Muscle of back (tissue), 13 donors: ENCODE data around the gene ADARB1. TPM values are rescaled to one million over a fixed set of nuclear protein-coding genes. Genes with fewer than 3 reads are reported as not detected.
"Not testable (repeated sequence)": the region's sequence is repeated elsewhere in the genome, so short reads cannot be mapped to it uniquely, and the experiment has no call there.

ENCODE experiments used
- DNase-seq, 3 donors: peaks; one replicate each; pipeline versions ENCODE4 v3.0.0 to v3.0.0-alpha.2; 2013
- long read RNA-seq, 9 donors: transcript quantifications; one replicate each; lab custom pipeline, GENCODE V29; 2026
- polyA plus RNA-seq, 10 donors: library from polyadenylated mRNA; unstranded; fragments of 120-200 nt; gene quantifications; one replicate each; pipeline ENCODE4 v1.2.1, GENCODE V29; 2013; ENCODE audit not compliant: insufficient read length in 10 of 10

Gene ADARB1
- 10 to 100 TPM; 20.7 to 31.9 (median 25.8) TPM for polyA plus RNA-seq
- long read RNA-seq, donor 1, partial matches to known transcripts = 12 of 12 reads
- long read RNA-seq, donor 1, other reads (novel, unspliced or antisense) = 0 of 12 reads
- long read RNA-seq, donor 2 = 0 reads
- long read RNA-seq, donor 3 = 0 reads
- long read RNA-seq, donor 4 = 0 reads
- long read RNA-seq, donor 5 = 0 reads
- long read RNA-seq, donor 6 = 0 reads
- long read RNA-seq, donor 7 = 0 reads
- long read RNA-seq, donor 8, partial matches to known transcripts = 10 of 10 reads
- long read RNA-seq, donor 8, other reads (novel, unspliced or antisense) = 0 of 10 reads
- long read RNA-seq, donor 9 = 0 reads

- peak; percentile 64 to 76 (median 75) for DNase-seq
These were observed at the start of gene ADARB1 for GRCh38 chr21:45074048-45074817. Gene ADARB1, plus strand, starts transcription at chr21:45074580. Its CDS starts 97,077 bp downstream, at chr21:45171657.

GRCh38 chr21:45026066-45026745, 48.2 kb upstream of the ADARB1 start:
- no peak for DNase-seq

GRCh38 chr21:45026826-45027225, 47.6 kb upstream of the ADARB1 start:
- DNase-seq = no peak

GRCh38 chr21:45027241-45028196, 46.9 kb upstream of the ADARB1 start:
- no peak for DNase-seq

- not testable (repeated sequence) for DNase-seq
These were observed 45.7 kb upstream of the ADARB1 start for GRCh38 chr21:45028645-45029044.

GRCh38 chr21:45029298-45029947, 45.0 kb upstream of the ADARB1 start:
- DNase-seq = peak; percentile 60 to 92 (median 80)

GRCh38 chr21:45029948-45030681, 44.3 kb upstream of the ADARB1 start:
- DNase-seq = peak in 1 of 3 donors; percentile 49

- DNase-seq = peak in 1 of 3 donors; percentile 50
These were observed 43.5 kb upstream of the ADARB1 start for GRCh38 chr21:45030682-45031570.

GRCh38 chr21:45031571-45032191, 42.7 kb upstream of the ADARB1 start:
- no peak for DNase-seq

- DNase-seq = no peak
These were observed 42.0 kb upstream of the ADARB1 start for GRCh38 chr21:45032332-45032731.

- DNase-seq = peak in 1 of 3 donors; percentile 82
These were observed 41.2 kb upstream of the ADARB1 start for GRCh38 chr21:45032977-45033710.

- peak; percentile 62 to 80 (median 63) for DNase-seq
These were observed 40.4 kb upstream of the ADARB1 start for GRCh38 chr21:45033791-45034555.

- DNase-seq = no peak
These were observed 39.6 kb upstream of the ADARB1 start for GRCh38 chr21:45034556-45035476.

GRCh38 chr21:45035477-45035848, 38.9 kb upstream of the ADARB1 start:
- no peak for DNase-seq

- DNase-seq = no peak
These were observed 37.8 kb upstream of the ADARB1 start for GRCh38 chr21:45036630-45037029.

GRCh38 chr21:45037986-45038385, 36.4 kb upstream of the ADARB1 start:
- no peak for DNase-seq
